ENCODE data around the gene CWH43. TPM values are rescaled to one million over a fixed set of nuclear protein-coding genes. Genes with fewer than 3 reads are reported as not detected.
A peak's percentile ranks its signal among the peaks of the same experiment; 100 is the strongest.

Gene CWH43
- polyA plus RNA-seq (2013, experiment 1 of 2): not detected
- polyA plus RNA-seq (2013, experiment 2 of 2): not detected

GRCh38 chr4:48985976-48986653, at the start of gene CWH43:
Gene CWH43, plus strand, starts transcription at chr4:48986275. Its CDS starts 155 bp downstream, at chr4:48986430.
- H3K27me3 ChIP-seq (ENCODE audit: insufficient read depth, low read length, poor library complexity): peaks cover 11% of the 10 kb centered on the region
- no peak within 1 kb of the TSS for H3K4me3 ChIP-seq (ENCODE audit: low read length)
- WGBS (ENCODE audit: extremely low coverage, insufficient coverage, low lambda C conversion rate): no CpG with 5 or more reads among the region's 63 CpGs

GRCh38 chr4:48937033-48937432, 49.0 kb upstream of the CWH43 start:
- no peaks in the 10 kb centered on the region for H3K4me1 ChIP-seq (ENCODE audit: control insufficient read depth, low read depth, low read length)
- H3K4me3 ChIP-seq (ENCODE audit: low read length): no peak overlapping the region
- no peak overlapping the region for H2AK5ac ChIP-seq (ENCODE audit: low read length)
- no peak overlapping the region for H4K8ac ChIP-seq (ENCODE audit: low read depth, low read length)
- no peak overlapping the region for H3K18ac ChIP-seq (ENCODE audit: low read length)
- no peak overlapping the region for H3K4me2 ChIP-seq (ENCODE audit: low read length)
- no peak overlapping the region for H4K5ac ChIP-seq (ENCODE audit: low read length)
- no peak overlapping the region for H3K4ac ChIP-seq (ENCODE audit: low read depth, low read length)
- H3K23ac ChIP-seq (ENCODE audit: low read length): no peak overlapping the region
- H2BK5ac ChIP-seq (ENCODE audit: low read length): no peak overlapping the region
- no peaks in the 10 kb centered on the region for H3K27me3 ChIP-seq (ENCODE audit: insufficient read depth, low read length, poor library complexity)
- H3K36me3 ChIP-seq (ENCODE audit: control insufficient read depth, insufficient read depth, low read length): no peaks in the 10 kb centered on the region
- no peak overlapping the region for H3K27ac ChIP-seq (ENCODE audit: low read depth, low read length)
- no peak overlapping the region for H3K56ac ChIP-seq (ENCODE audit: low read length)
- H2BK15ac ChIP-seq (replicated peaks; ENCODE audit: low read depth): no peak overlapping the region
- H2BK120ac ChIP-seq (ENCODE audit: low read depth, low read length): no peak overlapping the region
- no CpG with 5 or more reads among the region's 2 CpGs for WGBS (ENCODE audit: extremely low coverage, insufficient coverage, low lambda C conversion rate)
- no peak overlapping the region for H3K9ac ChIP-seq (ENCODE audit: low read length)
- DNase-seq: no peak
- H3K79me2 ChIP-seq (ENCODE audit: control insufficient read depth, insufficient read depth, low read length): no peaks in the 10 kb centered on the region
- H3K79me1 ChIP-seq (ENCODE audit: low read length): no peaks in the 10 kb centered on the region

More at GRCh38 chr4:48985976-48986653, at the start of gene CWH43:
- H2BK15ac ChIP-seq (replicated peaks; ENCODE audit: low read depth): no peak within 1 kb of the TSS
- H3K4me1 ChIP-seq (ENCODE audit: control insufficient read depth, low read depth, low read length): no peaks in the 10 kb centered on the region
- peak within 1 kb of the TSS; percentile 59 for H3K4me2 ChIP-seq (ENCODE audit: low read length)
- H3K36me3 ChIP-seq (ENCODE audit: control insufficient read depth, insufficient read depth, low read length): no peaks in the 10 kb centered on the region
- H4K5ac ChIP-seq (ENCODE audit: low read length): no peak within 1 kb of the TSS
- DNase-seq: peak; percentile 53
- H3K79me2 ChIP-seq (ENCODE audit: control insufficient read depth, insufficient read depth, low read length): no peaks in the 10 kb centered on the region
- no peak within 1 kb of the TSS for H4K8ac ChIP-seq (ENCODE audit: low read depth, low read length)
- no peak within 1 kb of the TSS for H3K23ac ChIP-seq (ENCODE audit: low read length)
- H3K79me1 ChIP-seq (ENCODE audit: low read length): no peaks in the 10 kb centered on the region
- H3K9ac ChIP-seq (ENCODE audit: low read length): peak within 1 kb of the TSS; percentile 35
- H3K18ac ChIP-seq (ENCODE audit: low read length): no peak within 1 kb of the TSS
- peak within 1 kb of the TSS; percentile 49 for H3K56ac ChIP-seq (ENCODE audit: low read length)
- H2BK120ac ChIP-seq (ENCODE audit: low read depth, low read length): no peak within 1 kb of the TSS
- no peak within 1 kb of the TSS for H3K27ac ChIP-seq (ENCODE audit: low read depth, low read length)
- no peak within 1 kb of the TSS for H3K4ac ChIP-seq (ENCODE audit: low read depth, low read length)
- no peak within 1 kb of the TSS for H2BK5ac ChIP-seq (ENCODE audit: low read length)
- no peak within 1 kb of the TSS for H2AK5ac ChIP-seq (ENCODE audit: low read length)

- no peak overlapping the region for H3K18ac ChIP-seq (ENCODE audit: low read length)
- H4K5ac ChIP-seq (ENCODE audit: low read length): no peak overlapping the region
Measured at GRCh38 chr4:48938831-48939230, 47.2 kb upstream of the CWH43 start.

DNA sequence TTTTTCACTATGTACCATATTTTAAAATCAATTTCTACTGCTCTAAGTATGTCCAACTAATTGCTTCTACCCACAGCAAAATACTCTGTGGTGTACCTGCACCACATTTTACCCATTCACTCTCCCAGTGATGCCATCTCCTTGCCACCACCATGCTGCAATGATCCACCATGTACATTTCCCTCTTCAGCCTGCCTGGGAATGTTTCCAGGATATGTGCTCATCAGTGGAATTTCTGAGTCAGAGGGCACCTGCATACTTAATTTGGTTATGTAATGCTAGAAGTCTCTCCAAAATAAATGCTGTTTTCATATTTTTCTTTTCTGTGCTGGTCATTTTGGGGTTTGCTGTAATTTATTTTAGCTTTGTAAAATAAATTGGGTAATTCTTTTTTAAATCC, 46.3 kb upstream of the CWH43 start:
- H2BK120ac ChIP-seq (ENCODE audit: low read depth, low read length): no peak overlapping the region
- no peaks in the 10 kb centered on the region for H3K4me1 ChIP-seq (ENCODE audit: control insufficient read depth, low read depth, low read length)
- H4K5ac ChIP-seq (ENCODE audit: low read length): no peak overlapping the region
- H3K23ac ChIP-seq (ENCODE audit: low read length): no peak overlapping the region
- H3K79me2 ChIP-seq (ENCODE audit: control insufficient read depth, insufficient read depth, low read length): no peaks in the 10 kb centered on the region
- H3K9ac ChIP-seq (ENCODE audit: low read length): no peak overlapping the region
- H3K56ac ChIP-seq (ENCODE audit: low read length): no peak overlapping the region
- no peak overlapping the region for H2BK15ac ChIP-seq (replicated peaks; ENCODE audit: low read depth)
- H3K27ac ChIP-seq (ENCODE audit: low read depth, low read length): no peak overlapping the region
- no peak overlapping the region for H3K4me3 ChIP-seq (ENCODE audit: low read length)
- no peaks in the 10 kb centered on the region for H3K27me3 ChIP-seq (ENCODE audit: insufficient read depth, low read length, poor library complexity)
- no peak overlapping the region for H4K8ac ChIP-seq (ENCODE audit: low read depth, low read length)
- DNase-seq: peak; percentile 68
- H3K18ac ChIP-seq (ENCODE audit: low read length): no peak overlapping the region
- H2BK5ac ChIP-seq (ENCODE audit: low read length): no peak overlapping the region
- no peak overlapping the region for H3K4me2 ChIP-seq (ENCODE audit: low read length)
- no peaks in the 10 kb centered on the region for H3K36me3 ChIP-seq (ENCODE audit: control insufficient read depth, insufficient read depth, low read length)
- H2AK5ac ChIP-seq (ENCODE audit: low read length): no peak overlapping the region
- H3K4ac ChIP-seq (ENCODE audit: low read depth, low read length): no peak overlapping the region
- no peaks in the 10 kb centered on the region for H3K79me1 ChIP-seq (ENCODE audit: low read length)

More at GRCh38 chr4:48938831-48939230, 47.2 kb upstream of the CWH43 start:
- Histone ChIP-seq H3K36me3 (ENCODE audit: control insufficient read depth, insufficient read depth, low read length) (no peaks in the 10 kb centered on the region), H3K27ac (ENCODE audit: low read depth, low read length) (no peak overlapping the region), H3K4ac (ENCODE audit: low read depth, low read length) (no peak overlapping the region), H3K79me1 (ENCODE audit: low read length) (no peaks in the 10 kb centered on the region), H2BK15ac (replicated peaks; ENCODE audit: low read depth) (no peak overlapping the region), H3K56ac (ENCODE audit: low read length) (no peak overlapping the region), H3K27me3 (ENCODE audit: insufficient read depth, low read length, poor library complexity) (no peaks in the 10 kb centered on the region), H3K9ac (ENCODE audit: low read length) (no peak overlapping the region), H2BK5ac (ENCODE audit: low read length) (no peak overlapping the region), H2AK5ac (ENCODE audit: low read length) (no peak overlapping the region), H3K79me2 (ENCODE audit: control insufficient read depth, insufficient read depth, low read length) (no peaks in the 10 kb centered on the region), H3K4me2 (ENCODE audit: low read length) (no peak overlapping the region), H2BK120ac (ENCODE audit: low read depth, low read length) (no peak overlapping the region), H3K23ac (ENCODE audit: low read length) (no peak overlapping the region), H3K4me3 (ENCODE audit: low read length) (no peak overlapping the region), H3K4me1 (ENCODE audit: control insufficient read depth, low read depth, low read length) (no peaks in the 10 kb centered on the region), H4K8ac (ENCODE audit: low read depth, low read length) (no peak overlapping the region)
- no peak for DNase-seq
- WGBS (ENCODE audit: extremely low coverage, insufficient coverage, low lambda C conversion rate): no CpG with 5 or more reads among the region's 3 CpGs

- H3K79me1 ChIP-seq (ENCODE audit: low read length): no peaks in the 10 kb centered on the region
- no peak overlapping the region for H3K4ac ChIP-seq (ENCODE audit: low read depth, low read length)
- no peak overlapping the region for H4K8ac ChIP-seq (ENCODE audit: low read depth, low read length)
- H2BK120ac ChIP-seq (ENCODE audit: low read depth, low read length): no peak overlapping the region
- no peak overlapping the region for H2BK5ac ChIP-seq (ENCODE audit: low read length)
- no peaks in the 10 kb centered on the region for H3K27me3 ChIP-seq (ENCODE audit: insufficient read depth, low read length, poor library complexity)
- H3K4me3 ChIP-seq (ENCODE audit: low read length): no peak overlapping the region
- H2BK15ac ChIP-seq (replicated peaks; ENCODE audit: low read depth): no peak overlapping the region
- H3K9ac ChIP-seq (ENCODE audit: low read length): no peak overlapping the region
- H4K5ac ChIP-seq (ENCODE audit: low read length): no peak overlapping the region
- H3K36me3 ChIP-seq (ENCODE audit: control insufficient read depth, insufficient read depth, low read length): no peaks in the 10 kb centered on the region
- no peak overlapping the region for H3K56ac ChIP-seq (ENCODE audit: low read length)
- H3K27ac ChIP-seq (ENCODE audit: low read depth, low read length): no peak overlapping the region
- H3K18ac ChIP-seq (ENCODE audit: low read length): no peak overlapping the region
- H3K23ac ChIP-seq (ENCODE audit: low read length): no peak overlapping the region
- no CpG with 5 or more reads among the region's 1 CpG for WGBS (ENCODE audit: extremely low coverage, insufficient coverage, low lambda C conversion rate)
- no peak overlapping the region for H3K4me2 ChIP-seq (ENCODE audit: low read length)
- peak; percentile 82 for DNase-seq
- H2AK5ac ChIP-seq (ENCODE audit: low read length): no peak overlapping the region
- no peaks in the 10 kb centered on the region for H3K4me1 ChIP-seq (ENCODE audit: control insufficient read depth, low read depth, low read length)
- H3K79me2 ChIP-seq (ENCODE audit: control insufficient read depth, insufficient read depth, low read length): no peaks in the 10 kb centered on the region
Measured at GRCh38 chr4:48943387-48943786, 42.7 kb upstream of the CWH43 start.

GRCh38 chr4:48944252-48944651, 41.8 kb upstream of the CWH43 start:
- Histone ChIP-seq H4K5ac (ENCODE audit: low read length) (no peak overlapping the region), H3K79me1 (ENCODE audit: low read length) (no peaks in the 10 kb centered on the region), H2BK120ac (ENCODE audit: low read depth, low read length) (no peak overlapping the region), H2BK5ac (ENCODE audit: low read length) (no peak overlapping the region), H3K18ac (ENCODE audit: low read length) (no peak overlapping the region), H3K4me1 (ENCODE audit: control insufficient read depth, low read depth, low read length) (no peaks in the 10 kb centered on the region), H3K4ac (ENCODE audit: low read depth, low read length) (no peak overlapping the region), H3K4me2 (ENCODE audit: low read length) (no peak overlapping the region), H2AK5ac (ENCODE audit: low read length) (no peak overlapping the region), H3K36me3 (ENCODE audit: control insufficient read depth, insufficient read depth, low read length) (no peaks in the 10 kb centered on the region), H3K56ac (ENCODE audit: low read length) (no peak overlapping the region), H2BK15ac (replicated peaks; ENCODE audit: low read depth) (no peak overlapping the region), H4K8ac (ENCODE audit: low read depth, low read length) (no peak overlapping the region), H3K9ac (ENCODE audit: low read length) (no peak overlapping the region), H3K27me3 (ENCODE audit: insufficient read depth, low read length, poor library complexity) (no peaks in the 10 kb centered on the region), H3K23ac (ENCODE audit: low read length) (no peak overlapping the region), H3K79me2 (ENCODE audit: control insufficient read depth, insufficient read depth, low read length) (no peaks in the 10 kb centered on the region), H3K27ac (ENCODE audit: low read depth, low read length) (no peak overlapping the region), H3K4me3 (ENCODE audit: low read length) (no peak overlapping the region)
- peak; percentile 69 for DNase-seq
- no CpG with 5 or more reads among the region's 8 CpGs for WGBS (ENCODE audit: extremely low coverage, insufficient coverage, low lambda C conversion rate)

All from mesendoderm (in vitro differentiated cells).